Right renal pelvis (tissue), 4 donors: ENCODE measurements around the gene PAFAH1B2. TPM values are rescaled to one million over a fixed set of nuclear protein-coding genes. Genes with fewer than 3 reads are reported as not detected.

Experiments
- DNase-seq, 4 donors: peaks; one replicate each; pipeline ENCODE4 v3.0.0-alpha.2; 2013; ENCODE audit warnings: low read depth in 4 of 4, low spot score in 3 of 4, missing footprints in 1 of 4
- polyA plus RNA-seq, 4 donors: library from polyadenylated mRNA; unstranded; fragments of 120-200 nt; gene quantifications; one replicate each; pipeline ENCODE4 v1.2.1, GENCODE V29; 2013; ENCODE audit not compliant: insufficient read length in 4 of 4

Gene PAFAH1B2
- polyA plus RNA-seq, 4 donors, result 69.0 to 76.5 (median 72.1) TPM

DNA sequence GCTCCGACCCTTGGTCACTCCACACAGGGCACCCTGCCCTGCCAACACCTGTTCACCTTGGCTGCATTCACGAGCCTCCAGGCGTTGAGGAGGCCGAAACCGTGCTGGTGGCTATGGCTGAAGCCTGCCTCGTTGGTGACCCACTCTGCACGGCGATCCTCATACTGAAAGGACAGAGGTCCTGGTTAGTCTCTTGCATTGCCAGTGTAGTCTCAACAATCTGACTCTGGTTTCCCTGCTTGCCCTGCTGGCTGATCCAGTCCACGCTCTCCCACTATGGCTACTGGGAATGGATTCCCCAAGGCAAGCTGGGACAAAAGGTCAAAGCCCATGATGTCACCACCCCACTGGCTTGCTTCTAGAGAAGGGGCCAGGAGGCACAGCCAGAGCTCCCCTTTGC, 74.9 kb downstream of the PAFAH1B2 start:
- no peak for DNase-seq

DNA sequence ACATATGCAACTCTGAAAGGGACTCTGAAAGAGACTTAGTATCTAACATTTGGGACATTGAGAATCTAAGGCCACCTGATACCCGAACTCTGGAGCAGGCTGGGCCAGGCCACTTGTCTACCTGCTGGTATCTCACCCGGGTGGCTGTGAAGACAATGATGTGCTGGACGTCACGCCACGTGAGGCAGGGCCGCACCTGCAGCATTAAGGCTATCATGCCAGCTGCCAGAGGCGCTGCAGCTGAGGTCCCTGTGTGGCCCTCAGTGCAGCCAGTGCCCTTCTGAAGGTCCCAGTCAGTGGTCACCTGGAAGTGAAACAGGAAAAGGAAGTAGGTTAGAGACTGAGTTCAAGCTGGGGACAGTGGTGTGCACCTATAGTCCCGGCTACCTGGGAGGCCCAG, 75.4 kb downstream of the PAFAH1B2 start:
- no peak for DNase-seq

DNA sequence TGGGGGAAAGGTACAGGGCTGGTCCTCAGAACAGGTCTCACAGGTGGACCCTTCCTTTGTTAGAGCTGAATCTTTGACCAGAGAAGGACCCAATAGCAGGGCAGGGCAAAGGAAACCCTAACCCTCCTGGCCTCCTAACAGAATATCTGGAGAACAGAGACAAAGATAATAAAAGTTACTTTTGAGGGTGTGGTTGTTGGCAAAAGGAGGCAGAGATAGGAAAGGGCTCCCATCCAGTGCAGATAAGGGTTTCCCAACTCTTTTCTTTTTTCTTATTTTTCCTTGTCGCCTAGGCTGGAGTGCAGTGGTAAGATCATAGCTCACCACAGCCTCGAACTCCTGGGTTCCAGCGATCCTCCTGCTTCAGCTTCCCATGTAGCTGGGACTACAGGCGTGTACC, 75.9 kb downstream of the PAFAH1B2 start:
- DNase-seq, result no peak

DNA sequence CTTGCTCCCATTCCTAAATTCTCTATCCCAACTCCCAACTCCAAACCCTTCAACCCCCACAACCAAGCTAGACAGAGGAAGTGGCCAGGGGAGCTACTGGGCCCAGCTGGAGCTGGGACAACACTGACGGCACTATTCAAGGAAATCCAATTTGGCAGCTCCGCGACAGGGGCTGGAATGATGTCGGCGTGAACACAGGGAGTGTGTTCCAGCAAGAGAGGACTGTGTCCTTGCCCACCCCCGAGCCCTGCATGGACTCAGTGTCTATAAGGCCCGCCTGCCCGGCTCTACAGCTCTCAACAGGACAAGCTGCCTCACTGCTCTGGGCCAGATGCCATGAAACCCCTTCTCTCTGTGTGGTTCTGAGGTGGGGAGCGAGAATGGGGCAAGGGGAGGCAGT, 76.5 kb downstream of the PAFAH1B2 start:
- no peak for DNase-seq

DNA sequence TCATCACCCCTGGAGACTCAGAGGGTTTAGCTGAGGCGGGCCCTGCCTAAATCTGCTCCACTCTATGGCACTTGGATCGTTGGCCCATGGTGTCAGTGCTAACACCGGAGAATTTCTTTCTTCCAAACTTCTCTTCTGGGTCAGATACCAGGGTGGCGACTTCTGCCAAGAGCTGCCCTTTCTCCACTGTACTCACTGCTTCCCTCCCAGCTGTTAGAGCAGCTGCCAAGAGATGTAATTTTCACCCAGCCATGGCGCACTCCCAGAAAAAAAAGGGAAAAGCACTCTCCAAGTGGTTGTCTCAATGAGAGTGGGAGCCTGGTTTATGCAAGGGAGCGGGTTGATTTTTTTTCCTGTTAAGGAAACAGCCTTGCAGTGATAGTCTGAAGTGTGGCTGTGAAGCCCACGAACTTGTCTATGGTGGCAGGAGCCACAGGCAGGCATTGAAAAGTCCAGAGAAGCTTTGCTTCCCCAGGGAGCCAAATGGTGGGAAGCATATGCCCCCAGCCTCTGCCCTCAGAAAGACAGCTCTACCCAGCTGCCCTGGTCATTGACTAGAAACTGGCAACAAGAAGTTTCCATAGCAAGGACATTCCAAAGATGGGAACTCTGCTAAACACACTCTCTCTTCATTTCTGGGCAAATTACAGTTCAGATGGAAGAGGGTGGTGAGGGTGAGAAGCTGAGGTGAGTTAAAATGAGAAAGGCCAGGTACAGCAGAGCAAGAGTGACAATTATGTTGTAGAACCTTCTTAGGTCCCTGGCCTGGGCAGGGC, 77.1 kb downstream of the PAFAH1B2 start:
- no peak for DNase-seq

DNA sequence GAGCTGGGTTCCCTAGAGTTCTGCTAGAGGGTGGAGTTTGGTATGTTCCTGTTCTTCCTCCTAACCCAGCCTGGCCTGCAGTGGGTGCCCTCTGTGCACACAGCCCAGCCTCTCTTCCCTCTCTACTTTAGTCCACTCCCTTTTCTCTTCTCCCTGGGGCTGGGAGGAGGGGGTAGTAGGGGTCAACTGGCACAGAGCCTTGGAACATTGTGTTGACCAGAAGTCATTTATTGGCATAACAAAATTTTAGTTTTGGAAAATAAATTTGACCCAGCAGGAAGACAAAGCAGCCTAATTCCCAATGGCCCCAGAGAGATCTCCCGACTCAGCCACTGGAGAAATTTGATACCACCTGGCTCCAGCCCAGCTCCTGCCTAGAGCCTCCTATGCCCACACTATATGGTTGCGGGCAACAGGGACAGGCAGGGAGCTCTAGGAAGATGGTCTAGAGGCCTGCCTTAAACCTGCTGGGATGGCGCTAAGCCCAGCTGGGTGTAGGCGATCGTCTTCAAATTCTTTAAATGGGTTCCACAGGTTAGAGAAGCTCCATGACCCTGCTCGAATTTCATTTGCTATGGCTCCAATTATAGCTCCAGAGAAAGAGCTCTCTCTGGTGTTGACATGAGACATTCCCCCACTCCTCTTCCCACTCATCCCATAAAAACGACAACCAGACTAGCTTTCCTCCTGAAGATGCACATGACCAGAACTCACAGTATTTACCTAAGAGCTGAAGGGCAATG, 77.9 kb downstream of the PAFAH1B2 start:
- no peak for DNase-seq

DNA sequence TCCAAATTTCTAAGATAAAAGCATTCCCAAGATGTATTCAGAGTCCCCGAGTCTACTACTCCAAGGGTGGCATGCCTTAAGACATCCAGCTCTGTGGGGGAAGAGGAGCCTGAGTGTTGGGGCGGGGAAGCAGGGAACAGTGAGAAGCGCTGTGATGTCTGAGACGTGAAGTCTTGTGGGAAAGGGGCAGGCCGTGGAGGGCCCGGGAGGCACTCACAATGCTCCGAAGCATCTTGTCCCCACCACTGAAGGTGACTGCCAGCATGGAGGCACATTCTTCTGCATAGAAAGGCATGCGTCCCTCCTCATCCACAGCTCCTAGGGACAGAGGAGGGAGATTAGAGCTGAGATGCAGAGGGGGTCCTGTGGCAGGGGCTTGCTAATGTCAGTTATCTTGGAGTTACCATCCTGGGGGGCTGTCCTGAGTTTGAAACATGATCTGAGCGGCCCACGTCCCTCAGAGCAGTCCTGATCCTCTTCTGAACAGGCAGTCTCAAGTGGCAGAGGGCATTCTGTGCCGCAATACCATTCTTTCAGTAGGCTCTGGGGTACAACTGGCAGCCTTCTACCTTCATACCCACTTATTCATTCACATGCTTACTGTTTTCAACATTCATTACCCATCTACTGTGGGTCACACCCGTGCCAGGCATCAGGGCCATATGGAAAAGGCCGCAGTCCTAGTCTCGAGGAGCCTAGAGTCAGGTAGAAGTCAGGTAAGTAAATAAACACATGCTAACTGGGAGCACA, 79.1 kb downstream of the PAFAH1B2 start:
- DNase-seq, result no peak

DNA sequence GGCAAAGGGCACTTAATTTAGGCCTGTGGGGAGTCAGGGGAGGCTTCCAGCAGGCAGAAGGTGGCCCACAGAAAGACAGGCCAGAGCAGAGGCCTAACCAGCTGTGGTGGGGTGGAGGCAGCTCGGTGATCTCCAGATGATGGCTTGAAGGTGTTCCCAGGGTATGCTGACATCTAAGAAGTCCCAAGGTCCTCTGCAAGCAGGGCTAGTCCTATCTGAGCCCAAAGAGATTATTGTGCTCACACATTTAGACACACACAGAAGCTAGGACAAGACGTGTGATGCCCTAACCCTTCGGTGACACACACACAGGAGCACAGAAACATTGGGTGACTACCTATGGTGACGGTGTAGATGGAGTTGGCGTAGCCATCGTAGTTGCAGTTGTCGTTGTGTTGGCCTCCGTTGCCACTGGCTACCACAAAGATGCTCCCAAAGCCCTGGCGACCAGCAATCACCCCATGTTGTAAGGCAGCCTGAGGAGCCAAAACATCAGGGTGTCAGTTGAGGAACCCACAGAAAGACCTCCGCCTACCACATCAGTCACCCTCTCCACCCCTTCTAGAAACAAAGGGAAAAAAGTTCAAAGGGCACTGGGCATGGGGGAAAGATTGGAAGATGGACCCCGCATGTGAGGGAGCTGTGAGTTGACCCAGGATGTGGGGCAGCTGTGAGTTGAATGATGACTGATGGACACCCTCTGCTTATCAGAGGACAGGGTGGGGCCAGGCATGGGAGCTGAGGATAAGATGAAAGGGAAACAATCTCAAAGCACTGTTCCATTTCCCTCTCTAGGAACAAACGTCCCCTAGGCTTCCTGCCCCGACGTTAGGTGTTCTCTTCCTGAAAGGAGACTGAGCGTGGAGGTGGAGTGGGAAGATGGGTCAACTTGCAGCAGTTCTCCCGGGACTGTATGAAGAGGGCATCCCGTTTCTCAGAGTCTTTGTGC, 79.9 kb downstream of the PAFAH1B2 start:
- DNase-seq, result no peak

DNA sequence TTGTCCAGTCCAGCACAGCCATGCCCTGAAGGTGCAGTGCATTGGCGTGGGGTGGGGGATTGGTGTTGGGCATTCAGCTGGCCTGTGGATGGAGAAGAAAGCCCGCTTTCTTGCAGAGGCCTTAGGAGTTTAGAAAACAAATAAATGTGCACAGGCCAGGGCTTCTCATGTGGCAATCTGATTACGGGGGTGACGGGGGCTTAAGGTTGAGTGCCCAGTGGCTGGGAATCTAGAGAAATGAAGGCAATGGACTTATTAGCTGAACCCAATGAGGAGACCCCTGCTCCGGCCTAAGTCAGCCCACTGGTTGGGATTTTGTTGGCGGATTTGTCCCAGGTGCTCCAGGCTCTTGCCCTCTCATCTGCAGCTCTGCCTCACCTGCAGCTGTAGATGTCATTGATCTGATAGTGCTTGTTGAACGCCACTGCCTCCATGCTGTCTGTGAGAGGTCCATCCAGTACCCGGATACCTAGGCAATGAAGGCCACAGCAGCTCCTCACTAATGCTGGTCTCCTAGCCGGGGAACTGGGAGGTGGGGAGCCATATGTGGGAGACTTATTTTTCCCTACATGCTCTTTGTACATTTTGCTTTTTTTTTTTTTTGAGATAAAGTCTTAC, 81.6 kb downstream of the PAFAH1B2 start:
- DNase-seq, result no peak

Other genes with a start within 250 kb of the PAFAH1B2 start
- 10 to 100 TPM; 30.9 to 35.9 (median 34.4) TPM for gene SIK3, start 45.9 kb upstream of the PAFAH1B2 start, polyA plus RNA-seq
- 10 to 100 TPM; 41.5 to 42.1 (median 41.9) TPM for gene SIDT2, start 34.5 kb downstream of the PAFAH1B2 start, polyA plus RNA-seq
- gene TAGLN, start 55.1 kb downstream of the PAFAH1B2 start, polyA plus RNA-seq, result 100 to 1,000 TPM; 110 to 181 (median 125) TPM
- 10 to 100 TPM; 20.7 to 22.3 (median 21.4) TPM for gene PCSK7, start 87.8 kb downstream of the PAFAH1B2 start, polyA plus RNA-seq
- gene RNF214, start 88.4 kb downstream of the PAFAH1B2 start, polyA plus RNA-seq, result 10 to 100 TPM; 25.9 to 34.7 (median 30.1) TPM
- gene BACE1-AS, start 147.1 kb downstream of the PAFAH1B2 start, polyA plus RNA-seq, result 10 to 100 TPM; 15.6 to 24.8 (median 19.5) TPM
- 10 to 100 TPM; 58.2 to 64.9 (median 63.1) TPM for gene BACE1, start 172.0 kb downstream of the PAFAH1B2 start, polyA plus RNA-seq
- 10 to 100 TPM; 20.0 to 27.4 (median 24.2) TPM for gene CEP164, start 183.6 kb downstream of the PAFAH1B2 start, polyA plus RNA-seq